NK-92 (cell line): Measurements from ENCODE around the gene ARHGEF12.

Experiments used
- DNase-seq: peaks from one replicate; lab custom pipeline; 2025; ENCODE audit not compliant: unreplicated experiment; lab: John Stamatoyannopoulos, UW

Gene ARHGEF12

GRCh38 chr11:120529911-120530310 is 193.7 kb downstream of the ARHGEF12 start:
- no peak for DNase-seq

DNA sequence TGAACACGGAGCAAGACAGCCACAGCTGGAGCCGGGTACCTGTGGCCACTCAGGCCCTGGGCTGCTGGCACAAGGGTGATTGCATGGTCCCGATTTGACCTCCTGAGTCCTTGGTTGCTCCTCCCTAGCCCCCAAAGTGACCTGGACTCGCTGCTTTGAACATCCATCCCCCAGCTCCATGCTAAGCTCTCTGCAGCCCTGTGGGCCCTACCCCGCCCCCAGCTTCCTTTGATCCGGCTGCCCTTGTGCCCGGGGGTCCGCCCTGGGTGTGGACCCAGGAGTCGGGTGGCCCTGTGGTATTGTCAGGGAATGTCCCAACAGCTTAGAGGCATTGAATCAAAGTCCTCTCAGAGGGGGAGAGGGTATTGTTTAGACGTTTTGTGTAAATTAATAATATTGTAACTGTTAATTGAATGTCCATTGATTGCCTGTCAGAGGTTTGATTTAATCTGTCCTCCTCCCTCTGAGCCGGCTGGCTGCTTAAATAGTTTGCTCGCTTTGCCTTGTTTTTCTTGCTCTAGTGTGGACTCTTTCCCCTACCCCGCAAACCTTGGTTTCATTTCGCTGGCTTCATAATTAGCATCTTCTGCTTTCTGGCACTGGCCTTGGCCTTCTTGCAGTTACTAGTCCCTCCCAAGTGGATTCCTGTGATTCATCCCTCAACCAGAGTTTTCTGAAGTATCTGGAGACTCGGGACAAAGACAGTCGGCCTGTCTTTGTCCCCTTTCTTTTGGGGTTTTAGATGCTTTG is 196.0 kb downstream of the ARHGEF12 start:
- no peak for DNase-seq

DNA sequence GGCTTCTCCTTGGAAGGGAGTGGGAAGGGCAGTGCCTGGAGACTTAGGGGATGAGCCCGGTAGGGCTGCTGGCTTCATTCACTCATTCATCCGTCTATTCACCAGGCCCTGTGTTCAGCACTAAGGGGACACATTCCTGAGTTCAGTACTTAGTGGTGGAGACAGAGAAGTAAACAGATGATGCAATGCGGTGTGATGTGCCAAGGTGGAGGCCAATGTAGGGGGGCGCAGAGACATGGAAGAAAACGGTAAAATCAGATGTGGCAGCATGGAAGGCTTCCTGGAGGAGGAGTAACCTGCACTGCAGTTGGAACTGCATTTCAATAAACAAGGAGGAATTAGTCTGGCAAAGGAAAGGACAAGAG is 196.6 kb downstream of the ARHGEF12 start:
- DNase-seq, result no peak

DNA sequence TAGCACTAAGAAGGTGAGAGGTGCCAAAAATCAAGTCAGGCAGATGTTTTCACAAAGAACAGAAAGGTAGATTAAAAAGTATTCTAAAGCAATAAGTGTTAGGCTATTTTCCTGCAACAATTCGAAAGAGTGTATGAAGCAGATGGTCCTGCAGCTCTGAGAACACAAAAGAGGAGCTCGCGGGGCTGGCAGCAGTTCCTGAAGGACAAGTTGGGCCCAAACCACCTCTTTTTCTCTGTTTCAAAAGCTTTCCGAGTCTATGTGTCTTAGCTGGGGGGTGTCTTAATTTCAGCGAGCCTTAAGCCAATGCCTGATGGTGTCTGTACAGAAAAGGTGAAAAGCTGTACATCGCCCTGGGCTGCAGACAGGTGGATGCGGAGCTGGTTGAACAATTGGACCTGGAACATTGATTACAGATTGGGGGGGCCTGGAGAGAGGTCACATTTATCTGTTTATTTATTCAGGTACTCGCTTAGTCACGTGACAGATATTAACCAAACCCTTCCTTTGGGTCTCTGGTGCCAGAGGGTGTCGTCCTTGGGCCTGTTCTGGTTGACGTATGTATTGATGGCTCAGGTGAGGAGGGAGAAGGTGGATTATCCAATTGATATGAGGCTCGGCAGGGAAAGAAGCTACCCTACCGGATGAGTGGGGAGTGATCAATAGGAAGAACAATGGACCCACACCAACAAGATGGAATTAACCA is 200.0 kb downstream of the ARHGEF12 start:
- no peak for DNase-seq

DNA sequence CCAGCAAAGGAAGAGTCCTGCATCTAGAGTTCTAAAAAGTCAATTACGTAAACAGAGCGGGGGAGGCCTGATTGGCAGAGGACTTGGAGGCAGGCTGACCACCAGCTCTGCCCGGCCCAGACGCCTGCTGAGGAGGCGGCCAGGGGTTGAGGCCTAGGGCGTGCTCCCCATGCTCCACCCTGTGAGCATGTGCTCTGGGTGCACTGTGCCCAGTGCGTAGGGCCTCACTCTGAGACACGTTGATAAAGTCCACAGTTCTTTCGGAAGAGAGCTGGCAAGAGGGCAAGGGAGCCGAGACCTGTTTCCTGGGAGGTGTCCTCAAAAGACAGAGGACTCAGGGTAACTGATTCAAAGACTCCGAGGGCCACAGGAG is 200.6 kb downstream of the ARHGEF12 start:
- no peak for DNase-seq

DNA sequence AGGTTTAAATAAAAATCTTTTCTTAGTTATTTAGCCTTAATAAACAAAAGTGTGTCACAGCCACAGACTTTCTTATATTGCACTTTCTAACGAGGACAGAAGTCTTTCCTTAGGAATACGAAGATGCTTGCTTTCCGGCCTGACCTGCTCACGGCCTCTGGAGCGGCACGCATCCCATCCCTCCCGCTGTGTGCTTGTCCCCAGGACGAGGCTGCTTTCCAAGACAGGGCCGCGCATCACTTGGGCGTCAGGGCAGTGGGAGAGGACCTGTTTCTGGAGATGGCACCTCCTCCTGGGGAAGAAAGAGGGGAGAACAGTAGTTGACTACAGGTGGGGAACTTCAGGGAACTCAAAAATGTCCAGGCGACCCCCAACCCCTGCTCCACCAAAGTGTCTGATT is 201.8 kb downstream of the ARHGEF12 start:
- no peak for DNase-seq

GRCh38 chr11:120538707-120539106 is 202.5 kb downstream of the ARHGEF12 start:
- DNase-seq, result no peak
